ENCODE results near the gene FHIP1A. TPM values are rescaled to one million over a fixed set of nuclear protein-coding genes. Genes with fewer than 3 reads are reported as not detected.

FHIP1A gene
- total RNA-seq, 1 experiment from 2014 or later, result 14.8 TPM

DNA sequence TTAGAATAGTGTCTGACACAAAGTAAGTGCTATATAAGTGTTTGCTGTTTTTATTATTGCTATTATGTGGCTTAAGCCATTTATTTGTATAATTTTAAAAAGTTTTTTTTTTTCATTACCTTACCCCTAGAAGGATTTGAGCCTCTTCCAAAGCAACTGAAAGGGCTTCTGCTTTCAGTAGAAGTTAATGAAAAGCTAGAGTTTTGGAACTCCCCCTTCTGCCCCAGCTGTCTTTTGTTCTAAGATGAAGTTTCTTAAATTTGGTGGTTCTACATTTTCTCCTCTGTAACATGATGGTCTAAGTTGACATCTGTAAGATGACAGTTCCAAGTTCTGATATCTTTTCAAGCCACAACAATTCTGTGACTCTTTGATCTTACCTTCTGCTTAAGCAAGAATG is 30.3 kb downstream of the FHIP1A start:
- POLR2A ChIA-PET, result no interaction called here
- Histone ChIP-seq H3K27ac (ENCODE audit: low read depth, low read length) (no peak overlapping the region), H3K9me3 (ENCODE audit: control insufficient read depth in 1 of 2, insufficient read depth in 1 of 2, low read depth in 1 of 2, low read length in 2 of 2) (no peaks in the 10 kb centered on the region), H3K36me3 (ENCODE audit: control insufficient read depth in 1 of 2, insufficient read depth in 2 of 2, low read length in 2 of 2) (no peaks in the 10 kb centered on the region), H3K9ac (ENCODE audit: low read length) (no peak overlapping the region), H4K20me1 (ENCODE audit: insufficient read depth) (no peaks in the 10 kb centered on the region), H3K9me2 (ENCODE audit: insufficient read depth) (no peaks in the 10 kb centered on the region), H3K79me2 (ENCODE audit: insufficient read depth, low read length) (no peaks in the 10 kb centered on the region), H3K4me3 (replicated peaks in 1 of 2; ENCODE audit: low read depth in 1 of 2, low read length in 2 of 2) (no peak overlapping the region), H3K4me2 (ENCODE audit: low read length) (no peak overlapping the region), H3K4me1 (ENCODE audit: control insufficient read depth in 1 of 2, insufficient read depth in 2 of 2, low read length in 2 of 2) (peaks cover 0 to 7% of the 10 kb centered on the region in 2 experiments; a peak in 2 of 4 replicates), H2AFZ (ENCODE audit: low read depth, low read length, poor library complexity, severe bottlenecking) (no peak overlapping the region), H3K27me3 (ENCODE audit: insufficient read depth, low read length) (no peaks in the 10 kb centered on the region)
- DNase-seq (ENCODE audit: low read depth, low spot score) (no peak), ATAC-seq (no peak)
- no TSS peak for BruUV-seq (replicated peaks)
- RAD21 ChIA-PET (ENCODE audit: low non-redundant PET in 1 of 2, low total read pairs in 2 of 2, uncharacterized antibody in 2 of 2, unreplicated experiment in 2 of 2), result no interaction called here
- no peak for TF ChIP-seq EZH2 (IDR thresholded peaks at IDR 0.05)
- TF ChIP-seq TCF7L2 (IDR thresholded peaks at IDR 0.05; ENCODE audit: borderline replicate concordance, extremely low read depth, insufficient read depth, insufficient read length), result no peak
- no peak for TF ChIP-seq YY1 (IDR thresholded peaks at IDR 0.05; ENCODE audit: extremely low read depth, insufficient replicate concordance, low read depth, low read length)
- TF ChIP-seq ZNF274 (IDR thresholded peaks at IDR 0.05; ENCODE audit: low read depth, low read length), result no peak
- intact Hi-C loops (cut with micrococcal nuclease), result no loop called here
- CTCF ChIA-PET, result no interaction called here

DNA sequence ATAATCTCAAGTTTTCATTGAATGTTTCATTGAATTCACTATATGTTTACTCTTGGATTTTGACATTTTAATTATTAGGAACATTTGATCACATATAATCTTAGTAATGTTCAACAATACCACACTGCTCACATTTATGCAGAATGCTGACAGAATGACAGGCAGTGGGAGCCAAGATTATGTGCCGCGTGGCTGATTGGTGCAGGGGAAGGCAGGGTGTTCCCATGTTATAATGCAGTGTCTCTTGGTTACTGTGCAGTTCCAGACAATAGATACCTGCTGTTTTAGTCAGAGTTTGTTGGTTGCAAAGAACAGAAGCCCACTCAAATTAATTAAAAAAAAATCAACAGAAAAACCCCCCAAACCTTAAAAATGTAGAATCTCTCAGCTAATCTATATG is 33.0 kb downstream of the FHIP1A start:
- no peak overlapping the region for H3K4me3 ChIP-seq (replicated peaks in 1 of 2; ENCODE audit: low read depth in 1 of 2, low read length in 2 of 2)
- POLR2A ChIA-PET, result no interaction called here
- no TSS peak for BruUV-seq (replicated peaks)
- ATAC-seq, result no peak
- no peaks in the 10 kb centered on the region for H3K9me3 ChIP-seq (ENCODE audit: control insufficient read depth in 1 of 2, insufficient read depth in 1 of 2, low read depth in 1 of 2, low read length in 2 of 2)
- no peak overlapping the region for H2AFZ ChIP-seq (ENCODE audit: low read depth, low read length, poor library complexity, severe bottlenecking)
- H3K9ac ChIP-seq (ENCODE audit: low read length), result no peak overlapping the region
- no peaks in the 10 kb centered on the region for H3K9me2 ChIP-seq (ENCODE audit: insufficient read depth)
- H3K36me3 ChIP-seq (ENCODE audit: control insufficient read depth in 1 of 2, insufficient read depth in 2 of 2, low read length in 2 of 2), result no peaks in the 10 kb centered on the region
- no peaks in the 10 kb centered on the region for H4K20me1 ChIP-seq (ENCODE audit: insufficient read depth)
- H3K79me2 ChIP-seq (ENCODE audit: insufficient read depth, low read length), result no peaks in the 10 kb centered on the region
- intact Hi-C loops (cut with micrococcal nuclease), result no loop called here
- no peaks in the 10 kb centered on the region for H3K27me3 ChIP-seq (ENCODE audit: insufficient read depth, low read length)
- H3K4me2 ChIP-seq (ENCODE audit: low read length), result no peak overlapping the region
- TF ChIP-seq, protein P1, sequence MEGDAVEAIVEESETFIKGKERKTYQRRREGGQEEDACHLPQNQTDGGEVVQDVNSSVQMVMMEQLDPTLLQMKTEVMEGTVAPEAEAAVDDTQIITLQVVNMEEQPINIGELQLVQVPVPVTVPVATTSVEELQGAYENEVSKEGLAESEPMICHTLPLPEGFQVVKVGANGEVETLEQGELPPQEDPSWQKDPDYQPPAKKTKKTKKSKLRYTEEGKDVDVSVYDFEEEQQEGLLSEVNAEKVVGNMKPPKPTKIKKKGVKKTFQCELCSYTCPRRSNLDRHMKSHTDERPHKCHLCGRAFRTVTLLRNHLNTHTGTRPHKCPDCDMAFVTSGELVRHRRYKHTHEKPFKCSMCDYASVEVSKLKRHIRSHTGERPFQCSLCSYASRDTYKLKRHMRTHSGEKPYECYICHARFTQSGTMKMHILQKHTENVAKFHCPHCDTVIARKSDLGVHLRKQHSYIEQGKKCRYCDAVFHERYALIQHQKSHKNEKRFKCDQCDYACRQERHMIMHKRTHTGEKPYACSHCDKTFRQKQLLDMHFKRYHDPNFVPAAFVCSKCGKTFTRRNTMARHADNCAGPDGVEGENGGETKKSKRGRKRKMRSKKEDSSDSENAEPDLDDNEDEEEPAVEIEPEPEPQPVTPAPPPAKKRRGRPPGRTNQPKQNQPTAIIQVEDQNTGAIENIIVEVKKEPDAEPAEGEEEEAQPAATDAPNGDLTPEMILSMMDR (IDR thresholded peaks at IDR 0.05 in 2 of 3, conservative IDR thresholded peaks at IDR 0.05 in 1 of 3; ENCODE audit: borderline replicate concordance in 1 of 3, insufficient read depth in 1 of 3, low read depth in 2 of 3, low read length in 2 of 3), result no peak
- TF ChIP-seq POLR2AphosphoS5 (IDR thresholded peaks at IDR 0.05; ENCODE audit: low read depth, low read length) (no peak), YY1 (IDR thresholded peaks at IDR 0.05; ENCODE audit: extremely low read depth, insufficient replicate concordance, low read depth, low read length) (no peak), SRF (IDR thresholded peaks at IDR 0.05; ENCODE audit: low read depth) (no peak), FOSL1 (IDR thresholded peaks at IDR 0.05; ENCODE audit: low read depth) (no peak), TCF7L2 (IDR thresholded peaks at IDR 0.05; ENCODE audit: borderline replicate concordance, extremely low read depth, insufficient read depth, insufficient read length) (no peak), ZNF274 (IDR thresholded peaks at IDR 0.05; ENCODE audit: low read depth, low read length) (no peak), EGR1 (IDR thresholded peaks at IDR 0.05; ENCODE audit: low read depth) (no peak), ZFX (IDR thresholded peaks at IDR 0.05) (no peak), CBX3 (IDR thresholded peaks at IDR 0.05; ENCODE audit: low read depth) (no peak)
- TF ChIP-seq, protein P2, sequence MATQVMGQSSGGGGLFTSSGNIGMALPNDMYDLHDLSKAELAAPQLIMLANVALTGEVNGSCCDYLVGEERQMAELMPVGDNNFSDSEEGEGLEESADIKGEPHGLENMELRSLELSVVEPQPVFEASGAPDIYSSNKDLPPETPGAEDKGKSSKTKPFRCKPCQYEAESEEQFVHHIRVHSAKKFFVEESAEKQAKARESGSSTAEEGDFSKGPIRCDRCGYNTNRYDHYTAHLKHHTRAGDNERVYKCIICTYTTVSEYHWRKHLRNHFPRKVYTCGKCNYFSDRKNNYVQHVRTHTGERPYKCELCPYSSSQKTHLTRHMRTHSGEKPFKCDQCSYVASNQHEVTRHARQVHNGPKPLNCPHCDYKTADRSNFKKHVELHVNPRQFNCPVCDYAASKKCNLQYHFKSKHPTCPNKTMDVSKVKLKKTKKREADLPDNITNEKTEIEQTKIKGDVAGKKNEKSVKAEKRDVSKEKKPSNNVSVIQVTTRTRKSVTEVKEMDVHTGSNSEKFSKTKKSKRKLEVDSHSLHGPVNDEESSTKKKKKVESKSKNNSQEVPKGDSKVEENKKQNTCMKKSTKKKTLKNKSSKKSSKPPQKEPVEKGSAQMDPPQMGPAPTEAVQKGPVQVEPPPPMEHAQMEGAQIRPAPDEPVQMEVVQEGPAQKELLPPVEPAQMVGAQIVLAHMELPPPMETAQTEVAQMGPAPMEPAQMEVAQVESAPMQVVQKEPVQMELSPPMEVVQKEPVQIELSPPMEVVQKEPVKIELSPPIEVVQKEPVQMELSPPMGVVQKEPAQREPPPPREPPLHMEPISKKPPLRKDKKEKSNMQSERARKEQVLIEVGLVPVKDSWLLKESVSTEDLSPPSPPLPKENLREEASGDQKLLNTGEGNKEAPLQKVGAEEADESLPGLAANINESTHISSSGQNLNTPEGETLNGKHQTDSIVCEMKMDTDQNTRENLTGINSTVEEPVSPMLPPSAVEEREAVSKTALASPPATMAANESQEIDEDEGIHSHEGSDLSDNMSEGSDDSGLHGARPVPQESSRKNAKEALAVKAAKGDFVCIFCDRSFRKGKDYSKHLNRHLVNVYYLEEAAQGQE (IDR thresholded peaks at IDR 0.05; ENCODE audit: low read depth), result no peak
- H3K4me1 ChIP-seq (ENCODE audit: control insufficient read depth in 1 of 2, insufficient read depth in 2 of 2, low read length in 2 of 2), result 0 out of 4 replicates have a peak, but pooled peaks cover 0 to 3% of the 10 kb centered on the region in 2 experiments
- DNase-seq (ENCODE audit: low read depth, low spot score), result no peak
- RAD21 ChIA-PET (ENCODE audit: low non-redundant PET in 1 of 2, low total read pairs in 2 of 2, uncharacterized antibody in 2 of 2, unreplicated experiment in 2 of 2), result no interaction called here
- H3K27ac ChIP-seq (ENCODE audit: low read depth, low read length), result no peak overlapping the region
- CTCF ChIA-PET, result no interaction called here
